Coronary artery (tissue), 2 donors: ENCODE results near the gene SNORC.

Source experiments
- DNase-seq: peaks from one replicate; pipeline ENCODE4 v3.0.0-alpha.2; 2017; ENCODE audit warnings: low spot score
- H3K27ac ChIP-seq, 2 donors: fragments of 200-600 bp; sonication (generic); one replicate each; pipeline ENCODE4 v1.5.1; 2016 to 2019
- H3K4me3 ChIP-seq: fragments of 200-600 bp; sonication (generic); 2 replicates; pipeline ENCODE4 v1.5.1; 2016; ENCODE audit warnings: mild to moderate bottlenecking, moderate library complexity
- TF ChIP-seq, protein P1 (sequence below): fragments of 200-600 bp; sonication (generic); IDR thresholded peaks from one replicate; pipeline ENCODE4 v1.5.1; 2019; ENCODE audit warnings: antibody characterized with exemption

The SNORC gene

DNA sequence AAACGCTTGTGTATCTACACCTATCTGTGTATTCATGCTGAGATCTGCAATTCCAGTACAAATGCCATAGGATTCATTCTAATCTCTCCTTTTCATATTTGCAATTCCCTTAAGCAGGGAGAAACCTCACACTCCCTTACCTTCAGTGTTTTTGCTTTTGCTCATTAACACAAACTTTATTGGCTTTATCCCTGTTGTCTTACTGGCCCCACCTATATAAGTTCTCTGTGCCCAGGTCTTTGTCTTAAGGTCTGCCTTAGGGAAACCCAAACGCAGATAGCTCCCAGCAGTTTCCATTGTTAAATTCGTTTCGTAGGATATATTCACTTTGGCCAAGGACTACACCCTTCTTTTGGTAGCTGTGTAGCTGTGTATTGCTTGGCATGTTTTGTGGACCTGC is 4.0 kb upstream of the SNORC start:
- H3K27ac ChIP-seq, result no peak overlapping the region
- TF ChIP-seq, protein P1, sequence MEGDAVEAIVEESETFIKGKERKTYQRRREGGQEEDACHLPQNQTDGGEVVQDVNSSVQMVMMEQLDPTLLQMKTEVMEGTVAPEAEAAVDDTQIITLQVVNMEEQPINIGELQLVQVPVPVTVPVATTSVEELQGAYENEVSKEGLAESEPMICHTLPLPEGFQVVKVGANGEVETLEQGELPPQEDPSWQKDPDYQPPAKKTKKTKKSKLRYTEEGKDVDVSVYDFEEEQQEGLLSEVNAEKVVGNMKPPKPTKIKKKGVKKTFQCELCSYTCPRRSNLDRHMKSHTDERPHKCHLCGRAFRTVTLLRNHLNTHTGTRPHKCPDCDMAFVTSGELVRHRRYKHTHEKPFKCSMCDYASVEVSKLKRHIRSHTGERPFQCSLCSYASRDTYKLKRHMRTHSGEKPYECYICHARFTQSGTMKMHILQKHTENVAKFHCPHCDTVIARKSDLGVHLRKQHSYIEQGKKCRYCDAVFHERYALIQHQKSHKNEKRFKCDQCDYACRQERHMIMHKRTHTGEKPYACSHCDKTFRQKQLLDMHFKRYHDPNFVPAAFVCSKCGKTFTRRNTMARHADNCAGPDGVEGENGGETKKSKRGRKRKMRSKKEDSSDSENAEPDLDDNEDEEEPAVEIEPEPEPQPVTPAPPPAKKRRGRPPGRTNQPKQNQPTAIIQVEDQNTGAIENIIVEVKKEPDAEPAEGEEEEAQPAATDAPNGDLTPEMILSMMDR, result no peak
- no peak for DNase-seq
- no peak overlapping the region for H3K4me3 ChIP-seq

DNA sequence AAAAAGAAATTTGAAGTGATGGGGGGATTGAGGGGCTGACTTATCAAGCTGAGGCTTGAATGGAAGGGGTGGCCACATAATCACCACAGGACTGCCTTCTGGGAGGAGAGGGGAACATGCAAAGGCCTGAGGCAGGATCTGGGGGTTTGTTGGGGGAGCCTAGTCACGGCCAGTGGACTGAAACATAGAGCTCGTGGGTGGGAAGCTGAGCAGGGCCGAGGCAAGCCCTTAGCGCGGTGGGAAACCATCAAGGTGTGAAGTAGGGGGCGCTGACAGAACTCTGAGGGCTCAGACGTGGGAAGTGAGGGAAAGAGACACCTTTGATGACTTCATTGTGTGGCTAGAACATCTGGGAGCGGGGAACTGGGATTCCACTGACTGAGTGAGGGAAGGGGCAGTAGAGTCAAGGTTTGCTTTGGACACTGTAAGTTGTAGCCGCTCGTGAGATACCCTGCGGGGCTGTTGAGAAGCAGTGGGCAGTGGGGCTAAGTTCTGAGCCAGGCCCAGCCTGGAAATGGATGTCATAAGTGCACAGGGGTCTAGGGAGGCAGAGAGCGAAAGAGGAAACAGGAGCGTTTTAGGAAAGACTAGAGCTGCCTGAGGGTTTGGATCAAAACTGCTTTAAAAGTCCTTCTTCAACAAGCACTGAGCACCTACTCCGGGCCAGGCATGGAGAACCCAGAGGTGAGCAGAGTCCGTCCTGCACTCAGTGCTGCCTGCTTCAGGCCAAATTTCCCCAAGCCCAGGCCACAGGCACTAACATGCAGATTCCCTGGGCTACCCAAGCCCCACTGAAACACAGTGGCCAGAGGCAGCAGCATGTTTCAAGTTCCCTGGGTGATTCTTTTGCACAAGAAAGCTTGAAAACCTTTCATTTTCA is 686 bp upstream of the SNORC start:
- Histone ChIP-seq H3K27ac (no peak overlapping the region), H3K4me3 (no peak overlapping the region)
- TF ChIP-seq, protein P1, result no peak
- DNase-seq, result peak; percentile 57

DNA sequence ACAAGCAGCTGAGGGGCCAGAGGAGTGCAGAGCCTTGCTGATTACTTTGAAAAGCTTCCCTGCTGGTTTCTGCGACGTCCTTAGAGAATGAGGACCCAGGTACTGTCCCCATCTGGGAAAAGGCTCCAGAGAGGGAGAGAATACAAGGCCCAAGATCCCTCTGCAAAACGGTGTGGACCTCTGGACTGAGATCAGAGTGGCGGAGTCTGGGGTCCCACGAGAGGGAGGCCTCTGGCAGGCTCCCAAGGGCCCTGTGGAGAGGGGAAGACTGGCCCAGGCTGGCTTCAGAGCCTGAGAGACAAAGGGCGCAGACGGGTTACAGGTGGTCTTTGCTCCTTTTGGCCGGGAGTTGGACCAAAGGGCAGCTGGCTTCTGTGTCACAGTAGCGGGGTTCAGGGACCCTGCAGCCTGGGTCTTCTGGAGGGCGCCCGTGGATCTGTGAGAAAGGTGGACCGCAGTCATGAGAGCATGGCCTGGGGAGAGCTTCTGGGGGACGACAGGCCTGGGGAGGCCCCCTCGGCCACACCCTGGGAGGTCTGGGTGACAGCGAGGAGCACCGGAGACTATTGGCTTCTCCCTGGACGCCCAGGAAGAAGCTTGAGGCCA is 805 bp downstream of the SNORC start:
- H3K27ac ChIP-seq, result no peak overlapping the region
- H3K4me3 ChIP-seq, result no peak overlapping the region
- TF ChIP-seq, protein P1, result no peak
- DNase-seq, result peak; percentile 38

DNA sequence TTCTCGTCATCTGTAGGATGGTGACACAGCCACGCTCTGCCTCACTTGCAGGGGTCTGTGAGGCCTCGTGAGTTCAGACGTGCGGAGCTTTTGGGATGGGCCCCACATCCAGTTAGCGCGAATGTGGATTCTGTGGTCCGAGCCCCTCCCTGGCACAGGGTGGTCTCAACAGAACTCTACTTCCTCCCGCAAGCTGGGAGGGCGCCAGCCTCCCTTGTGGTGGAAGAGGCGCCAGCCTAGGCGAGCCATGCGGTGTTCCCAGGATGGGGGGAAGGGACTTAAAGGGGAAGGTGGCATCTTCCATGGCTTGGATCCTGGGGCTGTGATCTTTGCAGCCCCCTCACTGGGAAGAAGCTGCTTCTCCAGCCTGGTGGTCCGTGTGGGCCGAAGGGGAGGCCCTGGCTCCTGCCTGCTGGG is 1.4 kb downstream of the SNORC start:
- Histone ChIP-seq H3K27ac (no peak overlapping the region), H3K4me3 (no peak overlapping the region)
- DNase-seq, result peak; percentile 43
- TF ChIP-seq, protein P1, result no peak

DNA sequence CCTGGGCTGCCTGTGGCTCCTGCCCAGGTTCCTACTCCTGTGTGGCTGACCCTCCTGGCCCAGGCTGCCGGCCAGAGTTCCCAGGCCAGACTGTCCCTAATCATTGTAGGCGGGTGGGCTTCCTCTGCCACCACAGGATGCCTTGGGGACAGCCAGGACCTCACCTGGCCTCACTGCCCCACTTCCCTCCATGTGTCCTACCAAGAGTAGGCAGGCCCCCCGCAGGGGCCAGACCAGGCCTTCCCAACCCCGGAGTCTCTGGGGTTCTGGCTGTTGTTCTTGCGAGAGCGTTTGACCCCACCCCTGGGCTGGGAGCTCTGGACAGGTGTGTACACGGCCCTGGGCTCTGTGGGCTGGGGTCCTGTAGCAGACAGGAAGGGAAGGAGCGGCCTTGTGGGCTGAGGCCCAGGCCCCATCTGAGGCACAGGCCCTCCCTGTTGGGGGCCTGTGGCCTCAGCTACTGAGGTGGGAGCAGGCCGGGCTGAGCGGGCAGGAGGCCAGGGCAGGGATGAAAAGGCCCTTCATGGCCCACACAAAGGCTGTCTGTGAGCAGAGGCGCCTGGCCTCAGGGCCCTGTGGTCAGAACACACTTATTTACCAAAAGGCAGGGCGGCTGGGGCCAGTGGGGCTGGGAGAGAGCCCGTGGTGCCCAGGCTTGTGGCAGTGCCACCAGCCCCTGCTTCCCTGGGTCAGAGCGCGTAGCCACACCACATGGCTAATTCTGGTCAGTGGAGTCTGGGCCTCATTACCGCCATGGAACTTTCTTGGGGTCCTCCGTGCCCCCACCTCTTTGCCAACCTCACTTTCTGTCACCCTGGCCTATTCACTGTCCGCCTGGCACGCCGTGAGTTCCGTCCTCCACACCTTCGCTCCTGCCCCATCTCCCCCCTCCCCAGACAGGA is 2.0 kb downstream of the SNORC start:
- peak; percentile 50 for DNase-seq
- TF ChIP-seq, protein P1, result no peak
- H3K27ac ChIP-seq, result no peak overlapping the region
- no peak overlapping the region for H3K4me3 ChIP-seq

DNA sequence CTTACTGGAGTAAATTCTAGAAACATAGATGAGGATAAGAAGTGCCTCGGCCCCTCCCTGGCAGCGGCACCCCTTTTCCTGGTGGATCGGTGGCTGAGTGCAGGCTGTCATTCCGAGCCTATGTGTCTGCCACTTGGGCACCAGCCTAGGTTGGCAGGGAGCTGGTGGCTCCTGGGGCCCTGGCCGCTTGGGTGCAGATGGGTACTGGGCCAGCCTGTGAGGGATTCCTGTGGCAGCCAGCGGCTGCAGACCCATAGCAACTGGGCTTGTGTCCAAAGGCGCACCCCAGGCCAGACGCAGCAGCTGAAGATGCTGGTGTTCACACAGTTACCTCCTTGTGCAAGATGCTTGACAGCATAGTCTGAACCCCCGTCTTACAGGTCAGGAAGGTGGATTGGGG is 2.8 kb downstream of the SNORC start:
- H3K4me3 ChIP-seq, result no peak overlapping the region
- no peak for DNase-seq
- TF ChIP-seq, protein P1, result no peak
- no peak overlapping the region for H3K27ac ChIP-seq
